K562 (cell line): ENCODE measurements around the gene SPATC1L. TPM values are rescaled to one million over a fixed set of nuclear protein-coding genes. Genes with fewer than 3 reads are reported as not detected.

Experiments used
- ATAC-seq: fragments of 200-7000 bp; cut with Tn5 transposase; 3 replicates; pipeline ENCODE4 v1.9.1; 2020; ENCODE audit warnings: moderate library complexity
- BruUV-seq: library from RNA; stranded (reverse); fragments of 400-500 nt; replicated peaks from 2 replicates; lab custom pipeline; 2021; lab: Mats Ljungman, UMichigan
- CTCF ChIA-PET: fragments of 300-600 bp; formaldehyde crosslinking; extraction: SDS; loops from one replicate; lab custom pipeline; 2021; ENCODE audit warnings: low intra/inter-chr PET ratio; lab: Yijun Ruan, JAX
- POLR2A ChIA-PET: fragments of 300-600, 350-650 bp; sonication (Branson Sonifier 250); formaldehyde crosslinking; extraction: SDS; loops from one replicate; lab custom pipeline; 2021; ENCODE audit warnings: antibody characterized with exemption, inconsistent platforms; lab: Yijun Ruan, JAX
- DNase-seq, 4 experiments: peaks; one replicate each; pipeline versions ENCODE4 v3.0.0 to v3.0.0-alpha.2; 2011 to 2018; ENCODE audit warnings: low spot score in 3 of 4, mixed read lengths in 3 of 4; ENCODE audit errors: extremely low read depth in 1 of 4
- FAIRE-seq: peaks from 2 replicates; lab custom pipeline; 2011; peaks lifted over from hg19 to GRCh38; lab: Jason Lieb, UNC
- H2AFZ ChIP-seq: 2 replicates; pipeline ENCODE4 v1.6.0; 2011; ENCODE audit warnings: low read depth, low read length, control low read depth, inconsistent platforms
- H3K27ac ChIP-seq: fragments of 200-600 bp; 3 replicates; pipeline ENCODE4 v1.8.0; 2011; ENCODE audit warnings: low read depth, mild to moderate bottlenecking, control low read depth, inconsistent platforms, low read length, moderate library complexity, mixed read lengths; ENCODE audit errors: extremely low read depth
- H3K27me3 ChIP-seq, 2 experiments: fragments of 300-600 bp in 1 of 2; 2 replicates in 1 of 2; 3 replicates in 1 of 2; pipeline versions ENCODE4 v1.6.0 to v1.8.0; 2011; ENCODE audit warnings: inconsistent platforms in 2 of 2, low read length in 2 of 2, mild to moderate bottlenecking in 1 of 2, mixed read lengths in 1 of 2, moderate library complexity in 1 of 2; ENCODE audit not compliant: control insufficient read depth in 2 of 2, insufficient read depth in 2 of 2
- H3K36me3 ChIP-seq: fragments of 300-600 bp; 3 replicates; pipeline ENCODE4 v1.8.0; 2011; ENCODE audit warnings: mild to moderate bottlenecking, low read length, inconsistent platforms; ENCODE audit not compliant: control insufficient read depth, insufficient read depth
- H3K4me1 ChIP-seq, 2 experiments: fragments of 200-600 bp in 1 of 2; replicated peaks in 1 of 2; 2 replicates in 1 of 2; 3 replicates in 1 of 2; pipeline versions ENCODE4 v1.5.1 to v1.8.0; 2011; ENCODE audit warnings: inconsistent platforms in 2 of 2, low read length in 2 of 2, mild to moderate bottlenecking in 1 of 2, mixed read lengths in 1 of 2, moderate library complexity in 1 of 2; ENCODE audit not compliant: control insufficient read depth in 2 of 2, insufficient read depth in 2 of 2
- H3K4me2 ChIP-seq: 2 replicates; pipeline ENCODE4 v1.6.1; 2011; ENCODE audit warnings: low read length, control low read depth, inconsistent platforms, mixed read lengths; ENCODE audit not compliant: insufficient read depth
- H3K4me3 ChIP-seq: fragments of 200-600 bp; sonication (generic), shearing (Covaris generic); 2 replicates; pipeline ENCODE4 v1.5.1; 2016; ENCODE audit warnings: control low read depth, inconsistent platforms
- H3K79me2 ChIP-seq: fragments of 200-600 bp; 3 replicates; pipeline ENCODE4 v1.8.0; 2011; ENCODE audit warnings: low read length, inconsistent platforms; ENCODE audit not compliant: control insufficient read depth, insufficient read depth
- H3K9ac ChIP-seq, 2 experiments: 2 replicates each; pipeline versions ENCODE4 v1.6.0 to v1.6.1; 2011; ENCODE audit warnings: low read depth in 2 of 2, low read length in 2 of 2, control low read depth in 1 of 2, inconsistent platforms in 1 of 2, mild to moderate bottlenecking in 1 of 2, mixed read lengths in 1 of 2; ENCODE audit not compliant: insufficient read depth in 1 of 2
- H3K9me1 ChIP-seq: one replicate; pipeline ENCODE4 v1.6.0; 2011; ENCODE audit warnings: inconsistent platforms, mild to moderate bottlenecking, low read length, moderate library complexity; ENCODE audit not compliant: control insufficient read depth, insufficient read depth
- H3K9me3 ChIP-seq: replicated peaks from 2 replicates; pipeline ENCODE4 v1.5.1; 2011; ENCODE audit warnings: low read depth, low read length, inconsistent platforms; ENCODE audit not compliant: control insufficient read depth, insufficient read depth
- H4K20me1 ChIP-seq: replicated peaks from 2 replicates; pipeline ENCODE4 v1.6.1; 2011; ENCODE audit warnings: low read length, inconsistent platforms, mixed read lengths; ENCODE audit not compliant: control insufficient read depth, insufficient read depth
- ARID1B ChIP-seq: fragments of 450-650 bp; IDR thresholded peaks from 2 replicates; pipeline ENCODE4 v1.6.1; 2016; ENCODE audit warnings: antibody characterized with exemption, mild to moderate bottlenecking, inconsistent platforms
- BRCA1 ChIP-seq, 2 experiments: fragments of 450-650 bp in 1 of 2; sonication (generic) in 1 of 2; formaldehyde crosslinking in 1 of 2; IDR thresholded peaks; 2 replicates each; pipeline versions ENCODE4 v1.5.0 to v1.6.1; 2017 to 2020; ENCODE audit warnings: mild to moderate bottlenecking in 1 of 2, missing genetic modification reagents in 1 of 2
- COPS2 ChIP-seq: fragments of 450-650 bp; conservative IDR thresholded peaks from 2 replicates; pipeline ENCODE4 v1.6.1; 2016; ENCODE audit warnings: mild to moderate bottlenecking, moderate library complexity
- FOXJ2 ChIP-seq: fragments of 200-800 bp; sonication (Bioruptor generic); IDR thresholded peaks from 2 replicates; pipeline ENCODE4 v1.6.1; 2016; ENCODE audit warnings: missing genetic modification characterization, missing compliant biosample characterization
- GATAD2B ChIP-seq: fragments of 450-650 bp; IDR thresholded peaks from 2 replicates; pipeline ENCODE4 v1.6.1; 2017; ENCODE audit warnings: mild to moderate bottlenecking, borderline replicate concordance
- LARP7 ChIP-seq: fragments of 450-650 bp; IDR thresholded peaks from 2 replicates; pipeline ENCODE4 v1.6.1; 2016
- MYBL2 ChIP-seq, 2 experiments: fragments of 450-650 bp in 1 of 2; sonication (generic) in 1 of 2; formaldehyde crosslinking in 1 of 2; IDR thresholded peaks; 2 replicates each; pipeline versions ENCODE4 v1.6.1 to v1.8.1; 2017 to 2022; ENCODE audit warnings: borderline replicate concordance in 1 of 2, inconsistent platforms in 1 of 2, low read depth in 1 of 2, mild to moderate bottlenecking in 1 of 2, missing genetic modification reagents in 1 of 2, moderate library complexity in 1 of 2
- PCBP1 ChIP-seq: fragments of 200-400 bp; formaldehyde crosslinking; IDR thresholded peaks from 2 replicates; pipeline ENCODE4 v1.6.1; 2018; ENCODE audit warnings: mild to moderate bottlenecking, low read depth, low read length; ENCODE audit not compliant: poor library complexity, severe bottlenecking
- SMAD3 ChIP-seq: fragments of 450-650 bp; formaldehyde crosslinking; conservative IDR thresholded peaks from 2 replicates; pipeline ENCODE4 v1.4.0; 2020; ENCODE audit warnings: mild to moderate bottlenecking
- WGBS: fragments of 100-300 bp; shearing (Covaris generic); methylation state at CpG from one replicate; pipeline ENCODE4 v1.1.6; 2016; ENCODE audit warnings: low coverage, mixed read lengths; ENCODE audit not compliant: insufficient coverage; ENCODE audit errors: missing lambda C conversion rate; 5-methylcytosine and 5-hydroxymethylcytosine counted together
- in situ Hi-C: fragments of 300-500 bp; cut with MboI; formaldehyde crosslinking; loops from 4 replicates; pipeline ENCODE4 v1.15.0; 2018; ENCODE audit warnings: inconsistent platforms, mixed read lengths
- intact Hi-C: fragments of 100-400 bp; cut with micrococcal nuclease; formaldehyde crosslinking; loops from 2 replicates; pipeline ENCODE4 v1.14.2; 2022
- polyA plus RNA-seq, 8 experiments: library from polyadenylated mRNA; depleted of rRNA in 4 of 8; stranded (reverse) in 5 of 8; unstranded in 3 of 8; fragments of >200 nt; fragmentation: Nextera tagmentation in 2 of 8; fragmentation: Illumina TruSeq in 1 of 8; extraction: Ambion mirVana in 2 of 8; extraction: Trizol in 1 of 8; gene quantifications; 2 replicates each; pipeline versions ENCODE4 v1.2.1 to v1.2.3, GENCODE V29; 2011 to 2014; ENCODE audit warnings: inconsistent platforms in 1 of 8, missing spikeins in 1 of 8
- total RNA-seq, 7 experiments: library from RNA; depleted of rRNA in 6 of 7; stranded (reverse); fragments of >200 nt in 6 of 7; fragmentation: Illumina TruSeq in 2 of 7; extraction: Trizol in 2 of 7; gene quantifications; 2 replicates each; pipeline versions ENCODE4 v1.2.1 to v1.2.3, GENCODE V29; 2011 to 2021; ENCODE audit warnings: low replicate concordance in 1 of 7
- TF ChIP-seq, protein P1 (sequence below), 2 experiments: fragments of 450-650 bp; conservative IDR thresholded peaks; 2 replicates each; pipeline ENCODE4 v1.6.1; 2017; ENCODE audit warnings: mild to moderate bottlenecking in 2 of 2, moderate library complexity in 2 of 2
- TF ChIP-seq, protein P2 (sequence below): fragments of 250-450 bp; sonication (Bioruptor Pico); IDR thresholded peaks from 2 replicates; pipeline ENCODE4 v1.6.1; 2021; ENCODE audit warnings: mild to moderate bottlenecking
- TF ChIP-seq, protein P3 (sequence below): fragments of 250-450 bp; sonication (Bioruptor Pico); IDR thresholded peaks from 2 replicates; pipeline ENCODE4 v1.5.0; 2021; ENCODE audit warnings: mild to moderate bottlenecking, borderline replicate concordance

The SPATC1L gene
- total and polyA plus RNA-seq, 9 of the 15 experiments (the other 6 are each of a cell fraction or from before 2014, with no cell fraction given), result 0.14 to 121 (median 34.0) TPM; not detected in 1

DNA sequence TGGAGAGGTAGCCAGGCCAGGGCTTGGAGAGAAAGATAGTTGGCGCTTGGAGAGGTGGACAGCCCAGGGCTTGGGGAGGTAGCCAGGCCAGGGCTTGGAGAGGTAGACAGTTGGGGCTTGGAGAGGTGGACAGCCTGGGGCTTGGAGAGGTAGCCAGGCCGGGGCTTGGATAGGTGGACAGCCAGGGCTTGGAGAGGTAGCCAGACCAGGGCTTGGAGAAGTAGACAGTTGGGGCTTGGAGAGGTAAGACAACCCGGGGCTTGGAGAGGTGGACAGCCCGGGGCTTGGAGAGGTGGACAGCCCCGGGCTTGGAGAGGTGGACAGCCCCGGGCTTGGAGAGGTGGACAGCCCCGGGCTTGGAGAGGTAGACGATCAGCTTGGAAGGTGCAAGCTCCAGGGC is 36.6 kb upstream of the SPATC1L start:
- Histone ChIP-seq H3K36me3 (peaks cover 69% of the 10 kb centered on the region; the same call in 2 of the 3 replicates), H3K9ac (no peak overlapping the region; a peak in 1 of 4 replicates), H3K4me2 (no peak overlapping the region), H3K79me2 (peaks cover 36% of the 10 kb centered on the region), H3K4me3 (no peak overlapping the region), H3K27me3 (no peaks in the 10 kb centered on the region), H4K20me1 (peaks cover 3% of the 10 kb centered on the region; the same call in 1 of the 2 replicates), H3K9me3 (no peaks in the 10 kb centered on the region), H2AFZ (no peak overlapping the region), H3K9me1 (peaks cover 5% of the 10 kb centered on the region), H3K4me1 (peaks cover 4 to 15% of the 10 kb centered on the region in 2 experiments; a peak in 4 of 5 replicates), H3K27ac (no peak overlapping the region)
- ChIA-PET POLR2A (interaction anchor here (0.9 kb wide), 1 partner anchor 12 kb away, joined by 4 read pairs; no protein-coding TSS in a partner anchor), CTCF (no interaction called here)
- FAIRE-seq, result no peak
- no peak for DNase-seq
- in situ Hi-C loops, result no loop called here
- no peak for ATAC-seq
- intact Hi-C loops, result loop anchor here (10.0 kb wide), 2 partner anchors 184 to 234 kb away; partner anchors contain the start of gene DIP2A
- BruUV-seq, result no TSS peak
- 88% methylated on average over 8 of the region's 8 CpGs for WGBS
- TF ChIP-seq COPS2 (no peak), BRCA1 (IDR thresholded peaks at IDR 0.05) (no peak), BRCA1 (CRISPR knock-in tag; IDR thresholded peaks at IDR 0.05) (no peak), PCBP1 (no peak), SMAD3 (CRISPR knock-in tag) (no peak), ARID1B (no peak), MYBL2 (IDR thresholded peaks at IDR 0.05; ENCODE audit: low read depth) (no peak), MYBL2 (CRISPR knock-in tag; IDR thresholded peaks at IDR 0.05; ENCODE audit: borderline replicate concordance) (no peak), LARP7 (no peak), FOXJ2 (tag) (no peak), GATAD2B (no peak)
- TF ChIP-seq, protein P1, sequence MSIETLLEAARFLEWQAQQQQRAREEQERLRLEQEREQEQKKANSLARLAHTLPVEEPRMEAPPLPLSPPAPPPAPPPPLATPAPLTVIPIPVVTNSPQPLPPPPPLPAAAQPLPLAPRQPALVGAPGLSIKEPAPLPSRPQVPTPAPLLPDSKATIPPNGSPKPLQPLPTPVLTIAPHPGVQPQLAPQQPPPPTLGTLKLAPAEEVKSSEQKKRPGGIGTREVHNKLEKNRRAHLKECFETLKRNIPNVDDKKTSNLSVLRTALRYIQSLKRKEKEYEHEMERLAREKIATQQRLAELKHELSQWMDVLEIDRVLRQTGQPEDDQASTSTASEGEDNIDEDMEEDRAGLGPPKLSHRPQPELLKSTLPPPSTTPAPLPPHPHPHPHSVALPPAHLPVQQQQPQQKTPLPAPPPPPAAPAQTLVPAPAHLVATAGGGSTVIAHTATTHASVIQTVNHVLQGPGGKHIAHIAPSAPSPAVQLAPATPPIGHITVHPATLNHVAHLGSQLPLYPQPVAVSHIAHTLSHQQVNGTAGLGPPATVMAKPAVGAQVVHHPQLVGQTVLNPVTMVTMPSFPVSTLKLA (conservative IDR thresholded peaks at IDR 0.05), result no peak
- TF ChIP-seq, protein P2, sequence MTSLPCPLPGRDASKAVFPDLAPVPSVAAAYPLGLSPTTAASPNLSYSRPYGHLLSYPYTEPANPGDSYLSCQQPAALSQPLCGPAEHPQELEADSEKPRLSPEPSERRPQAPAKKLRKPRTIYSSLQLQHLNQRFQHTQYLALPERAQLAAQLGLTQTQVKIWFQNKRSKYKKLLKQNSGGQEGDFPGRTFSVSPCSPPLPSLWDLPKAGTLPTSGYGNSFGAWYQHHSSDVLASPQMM (CRISPR knock-in tag), result no peak
- TF ChIP-seq, protein P3, sequence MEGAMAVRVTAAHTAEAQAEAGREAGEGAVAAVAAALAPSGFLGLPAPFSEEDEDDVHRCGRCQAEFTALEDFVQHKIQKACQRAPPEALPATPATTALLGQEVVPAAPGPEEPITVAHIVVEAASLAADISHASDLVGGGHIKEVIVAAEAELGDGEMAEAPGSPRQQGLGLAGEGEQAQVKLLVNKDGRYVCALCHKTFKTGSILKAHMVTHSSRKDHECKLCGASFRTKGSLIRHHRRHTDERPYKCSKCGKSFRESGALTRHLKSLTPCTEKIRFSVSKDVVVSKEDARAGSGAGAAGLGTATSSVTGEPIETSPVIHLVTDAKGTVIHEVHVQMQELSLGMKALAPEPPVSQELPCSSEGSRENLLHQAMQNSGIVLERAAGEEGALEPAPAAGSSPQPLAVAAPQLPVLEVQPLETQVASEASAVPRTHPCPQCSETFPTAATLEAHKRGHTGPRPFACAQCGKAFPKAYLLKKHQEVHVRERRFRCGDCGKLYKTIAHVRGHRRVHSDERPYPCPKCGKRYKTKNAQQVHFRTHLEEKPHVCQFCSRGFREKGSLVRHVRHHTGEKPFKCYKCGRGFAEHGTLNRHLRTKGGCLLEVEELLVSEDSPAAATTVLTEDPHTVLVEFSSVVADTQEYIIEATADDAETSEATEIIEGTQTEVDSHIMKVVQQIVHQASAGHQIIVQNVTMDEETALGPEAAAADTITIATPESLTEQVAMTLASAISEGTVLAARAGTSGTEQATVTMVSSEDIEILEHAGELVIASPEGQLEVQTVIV, result no peak
